Karpas-422 (cell line): Measurements from ENCODE around the gene LMAN1L. TPM values are rescaled to one million over a fixed set of nuclear protein-coding genes. Genes with fewer than 3 reads are reported as not detected.
A peak's percentile ranks its signal among the peaks of the same experiment; 100 is the strongest.

Experiments used
- DNase-seq: peaks from one replicate; pipeline ENCODE4 v3.0.0-alpha.2; 2015
- H2AFZ ChIP-seq: fragments of 200-600 bp; sonication (generic); 2 replicates; pipeline ENCODE4 v1.6.1; 2014; ENCODE audit warnings: antibody characterized with exemption, low read length, mixed read lengths
- H3K27ac ChIP-seq: fragments of 200-600 bp; sonication (generic); 2 replicates; pipeline ENCODE4 v1.5.1; 2014; ENCODE audit warnings: mild to moderate bottlenecking, low read length, moderate library complexity
- H3K27me3 ChIP-seq: fragments of 200-600 bp; sonication (generic); 2 replicates; pipeline ENCODE4 v1.6.1; 2014; ENCODE audit warnings: low read length, mixed read lengths
- H3K36me3 ChIP-seq: fragments of 200-600 bp; sonication (generic); 2 replicates; pipeline ENCODE4 v1.6.1; 2014; ENCODE audit warnings: low read length, mixed read lengths; ENCODE audit not compliant: insufficient read depth
- H3K4me1 ChIP-seq: fragments of 200-600 bp; sonication (generic); 2 replicates; pipeline ENCODE4 v1.6.1; 2014; ENCODE audit warnings: mild to moderate bottlenecking, low read length, mixed read lengths
- H3K4me2 ChIP-seq: fragments of 200-600 bp; sonication (generic); 2 replicates; pipeline ENCODE4 v1.6.1; 2014; ENCODE audit warnings: low read length, low read depth, mild to moderate bottlenecking; ENCODE audit not compliant: poor library complexity, severe bottlenecking
- H3K4me3 ChIP-seq: fragments of 200-600 bp; sonication (generic); 2 replicates; pipeline ENCODE4 v1.5.1; 2014; ENCODE audit warnings: mild to moderate bottlenecking, antibody characterized with exemption, low read length, mixed read lengths
- H3K79me2 ChIP-seq: fragments of 200-600 bp; sonication (generic); 2 replicates; pipeline ENCODE4 v1.6.1; 2014; ENCODE audit warnings: mild to moderate bottlenecking, low read length, mixed read lengths
- H3K9ac ChIP-seq: fragments of 200-600 bp; sonication (generic); 2 replicates; pipeline ENCODE4 v1.6.0; 2014; ENCODE audit warnings: low read length
- H3K9me2 ChIP-seq: fragments of 200-600 bp; sonication (generic), shearing (Covaris generic); replicated peaks from 2 replicates; pipeline ENCODE4 v1.6.0; 2014; ENCODE audit warnings: mild to moderate bottlenecking, low read length, moderate library complexity; ENCODE audit not compliant: insufficient read depth
- H3K9me3 ChIP-seq: fragments of 300-700, 200-600 bp; sonication (generic); 2 replicates; pipeline ENCODE4 v1.6.1; 2014; ENCODE audit warnings: low read length, mixed read lengths
- H4K20me1 ChIP-seq: fragments of 200-600 bp; sonication (generic); 2 replicates; pipeline ENCODE4 v1.6.1; 2014; ENCODE audit warnings: mild to moderate bottlenecking, antibody characterized with exemption, low read length, low read depth; ENCODE audit not compliant: insufficient read depth
- small RNA-seq: library from RNA; depleted of rRNA; stranded (forward); fragments of <200 nt; gene quantifications from one replicate; pipeline ENCODE3, GENCODE V24; 2014
- total RNA-seq: library from RNA; depleted of rRNA; stranded (reverse); fragments of >200 nt; shearing (Covaris generic); gene quantifications from 2 replicates; pipeline ENCODE4 v1.2.3, GENCODE V29; 2014; ENCODE audit warnings: low replicate concordance; rRNA removed

The LMAN1L gene
- total RNA-seq, 1 experiment from 2014 or later: 3.3 TPM

- no peaks in the 10 kb centered on the region for H3K9me2 ChIP-seq
- peak overlapping the region; percentile 77 for H3K27ac ChIP-seq
- peaks cover 48% of the 10 kb centered on the region for H3K4me1 ChIP-seq
- H3K79me2 ChIP-seq: peaks cover 72% of the 10 kb centered on the region
- no peak overlapping the region for H2AFZ ChIP-seq
- peaks cover 14% of the 10 kb centered on the region; the same call in 1 of the 2 replicates for H4K20me1 ChIP-seq
- no peaks in the 10 kb centered on the region for H3K9me3 ChIP-seq
- H3K9ac ChIP-seq: peak overlapping the region; percentile 53
- DNase-seq: no peak
- peak overlapping the region; percentile 100 for H3K4me2 ChIP-seq
- no peaks in the 10 kb centered on the region for H3K27me3 ChIP-seq
- H3K4me3 ChIP-seq: peak overlapping the region; percentile 33; the same call in 1 of the 2 replicates
- H3K36me3 ChIP-seq: peaks cover 24% of the 10 kb centered on the region
These were observed 58.0 kb downstream of the LMAN1L start for GRCh38 chr15:74870436-74871215.

- Histone ChIP-seq H3K27ac (no peak overlapping the region), H3K4me2 (peak overlapping the region; percentile 100), H3K9me2 (no peaks in the 10 kb centered on the region), H3K9ac (peak overlapping the region; percentile 82), H3K4me3 (peak overlapping the region; percentile 90), H4K20me1 (peaks cover 14% of the 10 kb centered on the region; the same call in 1 of the 2 replicates), H3K79me2 (peaks cover 51% of the 10 kb centered on the region), H3K4me1 (peaks cover 40% of the 10 kb centered on the region), H3K9me3 (no peaks in the 10 kb centered on the region), H3K36me3 (peaks cover 20% of the 10 kb centered on the region), H2AFZ (no peak overlapping the region), H3K27me3 (no peaks in the 10 kb centered on the region)
- DNase-seq: no peak
These were observed 60.0 kb downstream of the LMAN1L start for GRCh38 chr15:74872702-74873035.

- Histone ChIP-seq H3K27ac (peak within 1 kb of the TSS; percentile 52; the same call in 1 of the 2 replicates), H3K36me3 (peaks cover 14% of the 10 kb centered on the region), H3K4me1 (peaks cover 38% of the 10 kb centered on the region), H2AFZ (peak within 1 kb of the TSS; percentile 100), H3K4me2 (peak within 1 kb of the TSS; percentile 100), H3K9me2 (no peaks in the 10 kb centered on the region), H3K79me2 (peaks cover 46% of the 10 kb centered on the region), H3K9me3 (no peaks in the 10 kb centered on the region), H3K9ac (peak within 1 kb of the TSS; percentile 83), H4K20me1 (peaks cover 14% of the 10 kb centered on the region; the same call in 1 of the 2 replicates), H3K27me3 (no peaks in the 10 kb centered on the region), H3K4me3 (peak within 1 kb of the TSS; percentile 90)
- peak; percentile 97 for DNase-seq
These were observed 60.6 kb downstream of the LMAN1L start, which contains the start of gene SCAMP2 for GRCh38 chr15:74873036-74873755. SCAMP2 (minus strand) TSS chr15:74873365; CDS start chr15:74873255, 110 bp downstream.

GRCh38 chr15:74873756-74874424 lies 61.3 kb downstream of the LMAN1L start:
- Histone ChIP-seq H3K79me2 (peaks cover 39% of the 10 kb centered on the region), H3K36me3 (peaks cover 9% of the 10 kb centered on the region), H3K27ac (no peak overlapping the region), H3K9me2 (no peaks in the 10 kb centered on the region), H3K27me3 (no peaks in the 10 kb centered on the region), H3K4me3 (peak overlapping the region; percentile 90), H2AFZ (peak overlapping the region; percentile 100), H3K4me1 (peaks cover 38% of the 10 kb centered on the region), H3K9ac (peak overlapping the region; percentile 83), H4K20me1 (peaks cover 14% of the 10 kb centered on the region; the same call in 1 of the 2 replicates), H3K9me3 (no peaks in the 10 kb centered on the region), H3K4me2 (peak overlapping the region; percentile 100)
- peak; percentile 60 for DNase-seq

Small RNAs within 50 kb of the gene (small RNA-seq; reads per million reads assigned to genes)
- gene CPLX3: not detected
- 0.63 reads per million, percentile 16 among the genes with 10 or more reads in this experiment for gene MIR4513
- gene MIR6882: 0.24 reads per million

Other genes with a start within 250 kb of the LMAN1L start
- gene CLK3, start 197.0 kb upstream of the LMAN1L start, total RNA-seq: 114 and 147 TPM in 2 replicates
- 14.7 and 19.9 TPM in 2 replicates for gene EDC3, start 116.8 kb upstream of the LMAN1L start, total RNA-seq
- not detected in 2 replicates for gene CYP1A1, start 87.3 kb upstream of the LMAN1L start, total RNA-seq
- gene CYP1A2, start 64.0 kb upstream of the LMAN1L start, total RNA-seq: not detected in 2 replicates
- 172 and 306 TPM in 2 replicates for gene CSK, start 30.8 kb upstream of the LMAN1L start, total RNA-seq
- gene CPLX3, start 13.8 kb downstream of the LMAN1L start, total RNA-seq: 5.2 and 7.3 TPM in 2 replicates
- 87.3 and 89.6 TPM in 2 replicates for gene ULK3, start 30.3 kb downstream of the LMAN1L start, total RNA-seq
- 37.1 and 54.9 TPM in 2 replicates for gene SCAMP2, start 60.5 kb downstream of the LMAN1L start, total RNA-seq
- 73.7 and 78.8 TPM in 2 replicates for gene MPI, start 77.2 kb downstream of the LMAN1L start, total RNA-seq
- gene FAM219B, start 94.0 kb downstream of the LMAN1L start, total RNA-seq: 58.8 and 69.5 TPM in 2 replicates
- gene COX5A, start 125.2 kb downstream of the LMAN1L start, total RNA-seq: 135 and 229 TPM in 2 replicates
- gene RPP25, start 143.9 kb downstream of the LMAN1L start, total RNA-seq: 4.1 and 8.1 TPM in 2 replicates
- gene SCAMP5, start 182.7 kb downstream of the LMAN1L start, total RNA-seq: 46.6 and 54.0 TPM in 2 replicates
- 19.3 and 30.6 TPM in 2 replicates for gene PPCDC, start 210.8 kb downstream of the LMAN1L start, total RNA-seq